Thyroid gland (tissue), 4 donors: Measurements from ENCODE around the gene TMEM131.

Experiments used
- CTCF ChIP-seq, 6 experiments: fragments of 200-600 bp in 3 of 6; fragments of 450-650 bp in 3 of 6; sonication (generic) in 3 of 6; IDR thresholded peaks; one replicate each; pipeline ENCODE4 v1.5.1; 2016 to 2019; ENCODE audit warnings: antibody characterized with exemption in 6 of 6, mild to moderate bottlenecking in 2 of 6, inconsistent platforms in 1 of 6, moderate library complexity in 1 of 6
- POLR2A ChIP-seq, 2 donors: fragments of 450-650 bp; IDR thresholded peaks; one replicate each; pipeline ENCODE4 v1.6.1; 2017; ENCODE audit warnings: antibody characterized with exemption in 2 of 2, mild to moderate bottlenecking in 2 of 2, moderate library complexity in 1 of 2

GRCh38 chr2:97844311-97844859, 151.4 kb downstream of the TMEM131 start:
- no peak for TF ChIP-seq CTCF (IDR thresholded peaks at IDR 0.05)
- no peak for TF ChIP-seq POLR2A (IDR thresholded peaks at IDR 0.05)
